Activated CD8-positive, alpha-beta T cell treated with anti-CD3 and anti-CD28 coated beads, Interleukin-2, amount 10 ng/mL, durations not matched to agents 7 days and 5 days (primary cell): Measurements from ENCODE around the gene SRP14. TPM values are rescaled to one million over a fixed set of nuclear protein-coding genes. Genes with fewer than 3 reads are reported as not detected.
"Not testable (repeated sequence)": the region's sequence is repeated elsewhere in the genome, so short reads cannot be mapped to it uniquely, and the experiment has no call there.

ENCODE experiments used
- ATAC-seq: fragments of 150-1000 bp; cut with Tn5 transposase; one replicate; pipeline ENCODE4 v1.10.0; 2021; ENCODE audit warnings: moderate library complexity
- CTCF ChIA-PET: fragments of 350-600 bp; sonication (Branson Sonifier 250); formaldehyde crosslinking; loops from one replicate; lab custom pipeline; 2021; ENCODE audit warnings: antibody characterized with exemption; lab: Charles Lee
- POLR2A ChIA-PET: fragments of 350-600 bp; sonication (Branson Sonifier 250); formaldehyde crosslinking; loops from one replicate; lab custom pipeline; 2021; ENCODE audit warnings: antibody characterized with exemption; lab: Charles Lee
- DNase-seq: peaks from one replicate; pipeline ENCODE4 v3.0.0-alpha.2; 2020
- H3K27ac Mint-ChIP-seq: one replicate; pipeline ENCODE4 v1.8.0; 2021; ENCODE audit warnings: mild to moderate bottlenecking, mixed read lengths
- H3K27me3 Mint-ChIP-seq: one replicate; pipeline ENCODE4 v1.8.0; 2021; ENCODE audit warnings: low read depth, mixed read lengths
- H3K36me3 Mint-ChIP-seq: one replicate; pipeline ENCODE4 v1.8.0; 2021; ENCODE audit warnings: low read depth, mixed read lengths
- H3K4me1 Mint-ChIP-seq: one replicate; pipeline ENCODE4 v1.8.0; 2021; ENCODE audit warnings: low read depth, mixed read lengths
- H3K4me3 Mint-ChIP-seq: one replicate; pipeline ENCODE4 v1.8.0; 2021; ENCODE audit warnings: mild to moderate bottlenecking, mixed read lengths
- H3K9me3 Mint-ChIP-seq: one replicate; pipeline ENCODE4 v1.8.0; 2022; ENCODE audit warnings: mixed read lengths; ENCODE audit not compliant: insufficient read depth
- total RNA-seq, 2 experiments: library from RNA; stranded (reverse); gene quantifications; one replicate each; pipeline ENCODE4 v1.2.3, GENCODE V29; 2021

SRP14 gene
- total RNA-seq, 2 experiments from 2014 or later, result 178 to 182 TPM

- H3K27ac Mint-ChIP-seq, result peak overlapping the region; percentile 95
- peak overlapping the region; percentile 97 for H3K4me3 Mint-ChIP-seq
- H3K36me3 Mint-ChIP-seq, result peaks cover 46% of the 10 kb centered on the region
- H3K27me3 Mint-ChIP-seq, result no peaks in the 10 kb centered on the region
- H3K4me1 Mint-ChIP-seq, result peaks cover 50% of the 10 kb centered on the region
- no peak for DNase-seq
- ChIA-PET CTCF (interaction anchor here (0.8 to 4.1 kb wide), 9 partner anchors 9 to 271 kb away, joined by 3 to 26 read pairs (median 8); no protein-coding TSS in a partner anchor), POLR2A (interaction anchor here (0.5 to 3.1 kb wide), 7 partner anchors 9 to 1445 kb away, joined by 3 to 12 read pairs (median 3); partner anchors contain the start of gene BUB1B)
- H3K9me3 Mint-ChIP-seq, result no peaks in the 10 kb centered on the region
- ATAC-seq, result no peak
Observed at GRCh38 chr15:40038275-40038637, 725 bp downstream of the SRP14 start.

DNA sequence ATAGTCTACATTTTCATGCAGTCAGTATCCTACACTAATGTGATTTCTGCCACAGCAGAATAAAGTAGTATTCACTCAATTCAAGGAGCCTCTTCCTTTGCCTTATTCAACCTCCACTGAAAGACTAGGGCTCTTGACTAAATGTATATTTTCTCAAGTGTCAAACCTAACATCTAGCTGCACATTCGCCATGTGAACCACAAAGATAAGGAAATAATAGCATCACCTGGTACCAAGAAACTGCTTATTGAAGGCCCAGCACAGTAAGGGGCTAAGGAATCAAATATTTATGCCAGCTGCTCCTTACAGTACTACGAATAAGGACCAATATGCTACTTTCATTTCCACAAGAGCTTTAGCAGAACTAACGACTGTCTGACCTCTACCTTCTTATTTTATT lies 1.3 kb downstream of the SRP14 start:
- Mint-ChIP-seq H3K27me3 (no peaks in the 10 kb centered on the region), H3K4me3 (peak overlapping the region; percentile 97), H3K9me3 (no peaks in the 10 kb centered on the region), H3K27ac (peak overlapping the region; percentile 95), H3K4me1 (peaks cover 50% of the 10 kb centered on the region), H3K36me3 (peaks cover 50% of the 10 kb centered on the region)
- DNase-seq (no peak), ATAC-seq (no peak)
- CTCF ChIA-PET, result interaction anchor here (0.6 to 4.1 kb wide), 10 partner anchors 8 to 250 kb away, joined by 3 to 26 read pairs (median 6); no protein-coding TSS in a partner anchor
- POLR2A ChIA-PET, result interaction anchor here (0.7 to 3.1 kb wide), 4 partner anchors 9 to 1446 kb away, joined by 3 to 12 read pairs (median 3); partner anchors contain the start of gene BUB1B

- H3K27ac Mint-ChIP-seq, result not testable (repeated sequence)
Observed at GRCh38 chr15:40035182-40035581, 3.8 kb downstream of the SRP14 start.

GRCh38 chr15:40034186-40034946 lies 4.6 kb downstream of the SRP14 start:
- H3K4me1 Mint-ChIP-seq, result peaks cover 29% of the 10 kb centered on the region
- H3K4me3 Mint-ChIP-seq, result no peak overlapping the region
- H3K27me3 Mint-ChIP-seq, result no peaks in the 10 kb centered on the region
- ChIA-PET CTCF (interaction anchor here (1.3 to 4.1 kb wide), 4 partner anchors 11 to 240 kb away, joined by 4 to 26 read pairs (median 6); no protein-coding TSS in a partner anchor), POLR2A (interaction anchor here (0.6 kb wide), 1 partner anchor 13 kb away, joined by 3 read pairs; no protein-coding TSS in a partner anchor)
- DNase-seq (no peak), ATAC-seq (no peak)
- no peak overlapping the region for H3K27ac Mint-ChIP-seq
- H3K36me3 Mint-ChIP-seq, result peaks cover 64% of the 10 kb centered on the region
- H3K9me3 Mint-ChIP-seq, result no peaks in the 10 kb centered on the region

More at GRCh38 chr15:40035182-40035581, 3.8 kb downstream of the SRP14 start:
- not testable (repeated sequence) for H3K4me3 Mint-ChIP-seq, H3K9me3 Mint-ChIP-seq, H3K27me3 Mint-ChIP-seq, DNase-seq, ATAC-seq
- POLR2A ChIA-PET, result interaction anchor here (0.6 kb wide), 2 partner anchors 13 to 369 kb away, joined by 3 read pairs; no protein-coding TSS in a partner anchor
- peaks cover 64% of the 10 kb centered on the region for H3K36me3 Mint-ChIP-seq
- H3K4me1 Mint-ChIP-seq, result peaks cover 32% of the 10 kb centered on the region
- CTCF ChIA-PET, result interaction anchor here (1.1 to 4.1 kb wide), 7 partner anchors 10 to 252 kb away, joined by 3 to 26 read pairs (median 6); partner anchors contain the start of gene FSIP1

GRCh38 chr15:40032125-40032839 lies 6.7 kb downstream of the SRP14 start:
- ATAC-seq (no peak), DNase-seq (no peak)
- H3K4me3 Mint-ChIP-seq, result no peak overlapping the region
- H3K27me3 Mint-ChIP-seq, result no peaks in the 10 kb centered on the region
- peaks cover 18% of the 10 kb centered on the region for H3K4me1 Mint-ChIP-seq
- H3K27ac Mint-ChIP-seq, result no peak overlapping the region
- ChIA-PET CTCF (interaction anchor here (1.9 kb wide), 1 partner anchor 242 kb away, joined by 5 read pairs; no protein-coding TSS in a partner anchor), POLR2A (no interaction called here)
- peaks cover 47% of the 10 kb centered on the region for H3K36me3 Mint-ChIP-seq
- H3K9me3 Mint-ChIP-seq, result no peaks in the 10 kb centered on the region

- H3K27ac Mint-ChIP-seq, result no peak overlapping the region
- ChIA-PET CTCF (no interaction called here), POLR2A (no interaction called here)
- no peaks in the 10 kb centered on the region for H3K27me3 Mint-ChIP-seq
- no peaks in the 10 kb centered on the region for H3K9me3 Mint-ChIP-seq
- DNase-seq, result no peak
- H3K4me1 Mint-ChIP-seq, result peaks cover 10% of the 10 kb centered on the region
- H3K36me3 Mint-ChIP-seq, result peaks cover 41% of the 10 kb centered on the region
- H3K4me3 Mint-ChIP-seq, result no peak overlapping the region
- no peak for ATAC-seq
Observed at GRCh38 chr15:40031300-40031699, 7.7 kb downstream of the SRP14 start.

- no peak for DNase-seq
- Mint-ChIP-seq H3K4me3 (no peak overlapping the region), H3K9me3 (no peaks in the 10 kb centered on the region), H3K4me1 (peaks cover 4% of the 10 kb centered on the region), H3K27me3 (no peaks in the 10 kb centered on the region), H3K36me3 (peaks cover 35% of the 10 kb centered on the region), H3K27ac (no peak overlapping the region)
- ATAC-seq, result no peak
- POLR2A ChIA-PET, result no interaction called here
- CTCF ChIA-PET, result interaction anchor here (1.1 to 1.7 kb wide), 5 partner anchors 10 to 1288 kb away, joined by 3 to 6 read pairs (median 4); partner anchors contain the start of gene BUB1B
Observed at GRCh38 chr15:40029979-40030893, 8.7 kb downstream of the SRP14 start.

- no peak overlapping the region for H3K4me3 Mint-ChIP-seq
- ChIA-PET CTCF (interaction anchor here (1.0 to 1.7 kb wide), 4 partner anchors 81 to 1287 kb away, joined by 3 to 5 read pairs (median 3); partner anchors contain the start of gene BUB1B), POLR2A (no interaction called here)
- H3K27me3 Mint-ChIP-seq, result no peaks in the 10 kb centered on the region
- peaks cover 31% of the 10 kb centered on the region for H3K36me3 Mint-ChIP-seq
- H3K27ac Mint-ChIP-seq, result no peak overlapping the region
- no peak for DNase-seq
- H3K4me1 Mint-ChIP-seq, result no peaks in the 10 kb centered on the region
- ATAC-seq, result no peak
- no peaks in the 10 kb centered on the region for H3K9me3 Mint-ChIP-seq
Observed at GRCh38 chr15:40028853-40029252, 10.1 kb downstream of the SRP14 start.

- ATAC-seq (no peak), DNase-seq (no peak)
- H3K9me3 Mint-ChIP-seq, result no peaks in the 10 kb centered on the region
- peaks cover 31% of the 10 kb centered on the region for H3K36me3 Mint-ChIP-seq
- H3K27me3 Mint-ChIP-seq, result no peaks in the 10 kb centered on the region
- POLR2A ChIA-PET, result no interaction called here
- H3K27ac Mint-ChIP-seq, result no peak overlapping the region
- no peaks in the 10 kb centered on the region for H3K4me1 Mint-ChIP-seq
- H3K4me3 Mint-ChIP-seq, result no peak overlapping the region
- CTCF ChIA-PET, result interaction anchor here (1.0 to 1.6 kb wide), 2 partner anchors 81 to 246 kb away, joined by 3 read pairs; no protein-coding TSS in a partner anchor
Observed at GRCh38 chr15:40028193-40028592, 10.8 kb downstream of the SRP14 start.

GRCh38 chr15:40016224-40016865 lies 22.6 kb downstream of the SRP14 start:
- Mint-ChIP-seq H3K27ac (no peak overlapping the region), H3K4me1 (no peaks in the 10 kb centered on the region), H3K36me3 (peaks cover 63% of the 10 kb centered on the region), H3K4me3 (no peak overlapping the region), H3K9me3 (peaks cover 7% of the 10 kb centered on the region), H3K27me3 (no peaks in the 10 kb centered on the region)
- DNase-seq, result no peak
- POLR2A ChIA-PET, result no interaction called here
- no peak for ATAC-seq
- CTCF ChIA-PET, result interaction anchor here (1.0 to 1.3 kb wide), 3 partner anchors 29 to 201 kb away, joined by 3 read pairs; no protein-coding TSS in a partner anchor
